Prostate gland (tissue), 2 donors: Measurements from ENCODE around the gene LAMA4.

Experiments
- POLR2A ChIP-seq: fragments of 450-650 bp; IDR thresholded peaks from one replicate; pipeline ENCODE4 v1.6.1; 2016; ENCODE audit warnings: antibody characterized with exemption, mild to moderate bottlenecking
- POLR2AphosphoS5 ChIP-seq: sonication (generic); formaldehyde crosslinking; IDR thresholded peaks from one replicate; pipeline ENCODE4 v1.6.1; 2017; ENCODE audit warnings: antibody characterized with exemption
- TF ChIP-seq, protein P1 (sequence below), 4 experiments: fragments of 200-600 bp in 2 of 4; fragments of 450-650 bp in 2 of 4; sonication (generic) in 2 of 4; IDR thresholded peaks; 1 replicate in 3 of 4; 2 replicates in 1 of 4; pipeline ENCODE4 v1.5.1; 2016 to 2019; ENCODE audit warnings: antibody characterized with exemption in 4 of 4, mild to moderate bottlenecking in 2 of 4, moderate library complexity in 2 of 4

DNA sequence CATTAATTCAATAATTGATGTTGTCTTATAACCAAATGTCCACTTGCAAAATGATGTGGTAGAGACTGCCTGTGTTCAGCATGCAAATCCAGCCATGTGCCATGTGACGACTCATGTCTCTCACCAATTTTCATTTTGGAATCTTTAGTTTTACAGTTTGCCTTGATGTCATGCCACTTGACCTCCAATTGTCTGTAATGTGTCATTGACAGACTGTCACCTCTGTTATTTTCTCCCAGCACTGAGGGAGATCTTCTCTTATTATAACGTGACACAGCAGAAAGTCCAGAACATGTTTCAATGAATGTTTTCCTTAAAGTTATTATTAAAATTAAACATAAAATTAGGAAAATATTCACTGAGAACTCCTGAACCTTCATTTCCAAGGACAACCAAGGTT, 56.7 kb downstream of the LAMA4 start:
- TF ChIP-seq, protein P1, sequence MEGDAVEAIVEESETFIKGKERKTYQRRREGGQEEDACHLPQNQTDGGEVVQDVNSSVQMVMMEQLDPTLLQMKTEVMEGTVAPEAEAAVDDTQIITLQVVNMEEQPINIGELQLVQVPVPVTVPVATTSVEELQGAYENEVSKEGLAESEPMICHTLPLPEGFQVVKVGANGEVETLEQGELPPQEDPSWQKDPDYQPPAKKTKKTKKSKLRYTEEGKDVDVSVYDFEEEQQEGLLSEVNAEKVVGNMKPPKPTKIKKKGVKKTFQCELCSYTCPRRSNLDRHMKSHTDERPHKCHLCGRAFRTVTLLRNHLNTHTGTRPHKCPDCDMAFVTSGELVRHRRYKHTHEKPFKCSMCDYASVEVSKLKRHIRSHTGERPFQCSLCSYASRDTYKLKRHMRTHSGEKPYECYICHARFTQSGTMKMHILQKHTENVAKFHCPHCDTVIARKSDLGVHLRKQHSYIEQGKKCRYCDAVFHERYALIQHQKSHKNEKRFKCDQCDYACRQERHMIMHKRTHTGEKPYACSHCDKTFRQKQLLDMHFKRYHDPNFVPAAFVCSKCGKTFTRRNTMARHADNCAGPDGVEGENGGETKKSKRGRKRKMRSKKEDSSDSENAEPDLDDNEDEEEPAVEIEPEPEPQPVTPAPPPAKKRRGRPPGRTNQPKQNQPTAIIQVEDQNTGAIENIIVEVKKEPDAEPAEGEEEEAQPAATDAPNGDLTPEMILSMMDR (IDR thresholded peaks at IDR 0.05), result no peak
- TF ChIP-seq POLR2AphosphoS5, result no peak
- TF ChIP-seq POLR2A, result no peak
